ENCODE results near the gene PUS7.

GRCh38 chr7:105426606-105427146 lies 95.4 kb downstream of the PUS7 start:
- TF ChIP-seq YY1 (IDR thresholded peaks at IDR 0.05) (no peak), CTCF (IDR thresholded peaks at IDR 0.05; ENCODE audit: low read depth, low read length, missing input control) (no peak), RAD21 (IDR thresholded peaks at IDR 0.05) (no peak), MAX (IDR thresholded peaks at IDR 0.05) (no peak), REST (IDR thresholded peaks at IDR 0.05) (no peak), FOXA1 (IDR thresholded peaks at IDR 0.05) (no peak), JUND (IDR thresholded peaks at IDR 0.05) (no peak), EGR1 (IDR thresholded peaks at IDR 0.05; ENCODE audit: low read depth in 2 of 2) (no peak)

Data from liver (tissue), 3 donors.